ENCODE measurements around the gene CEACAM8. TPM values are rescaled to one million over a fixed set of nuclear protein-coding genes. Genes with fewer than 3 reads are reported as not detected.
"Not testable (repeated sequence)": the region's sequence is repeated elsewhere in the genome, so short reads cannot be mapped to it uniquely, and the experiment has no call there.

Gene CEACAM8
- total RNA-seq (2022) = not detected in 2 replicates
- not detected for Bru-seq, nascent RNA
- BruChase-seq, experiment 1, labeled RNA remaining after a 6-hour chase = not detected
- not detected for BruChase-seq, experiment 2, labeled RNA remaining after a 2-hour chase
- long read RNA-seq = 0 reads

DNA sequence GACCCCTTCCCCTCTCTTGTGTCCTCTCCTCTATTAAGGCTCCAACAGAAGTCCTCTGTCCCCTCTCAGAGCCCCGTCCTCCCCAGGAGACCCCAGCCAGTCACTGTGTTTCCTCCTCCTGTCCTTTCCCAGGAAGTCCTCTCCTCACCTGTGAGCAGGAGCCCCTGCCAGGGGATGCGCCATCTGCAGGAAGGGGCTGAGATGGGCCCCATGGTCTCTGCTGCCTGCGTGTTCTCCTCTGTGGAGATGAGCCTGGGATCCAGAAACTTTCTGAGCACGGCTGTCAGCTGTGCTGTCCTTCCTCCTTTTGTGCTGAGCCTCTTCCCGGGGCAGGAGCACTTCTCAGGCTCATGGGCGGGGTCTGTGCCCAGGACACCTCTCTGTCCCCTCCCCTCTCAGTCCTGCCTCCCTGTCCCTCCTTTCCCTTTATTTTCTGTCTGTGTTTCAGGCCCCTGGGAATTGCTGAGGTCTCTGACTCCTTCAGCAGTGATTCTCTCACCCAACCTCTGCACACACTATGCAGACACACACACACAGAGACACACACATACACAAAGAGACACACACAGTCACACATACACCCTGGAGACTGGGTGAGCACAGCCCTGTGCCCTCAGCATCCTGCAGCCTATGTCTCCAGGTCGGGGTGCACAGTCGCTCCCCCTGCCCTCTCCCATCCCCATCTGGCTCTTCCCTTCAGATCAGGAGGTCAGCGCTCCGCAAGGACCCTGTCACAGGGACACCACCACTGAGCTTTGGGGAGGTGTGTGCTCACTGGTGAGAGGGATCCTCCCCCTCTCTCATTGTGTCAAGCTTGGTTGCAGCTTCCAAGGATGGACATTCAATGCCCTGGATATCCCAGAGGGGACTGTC, at the start of gene CEACAM8:
Gene CEACAM8 (minus strand): TSS at position 308 of the 873 bp plus-strand sequence. CDS start 96 bp downstream, at position 212.
- CTCF ChIA-PET = interaction anchor here (0.7 to 4.0 kb wide), 4 partner anchors 11 to 58 kb away, joined by 3 to 31 read pairs (median 10); no protein-coding TSS in a partner anchor
- Mint-ChIP-seq H3K4me1 (ENCODE audit: insufficient read depth, unreplicated experiment) (no peaks in the 10 kb centered on the region), H3K27ac (ENCODE audit: low read depth, unreplicated experiment) (no peak within 1 kb of the TSS), H3K27me3 (ENCODE audit: insufficient read depth, unreplicated experiment) (peaks cover 61% of the 10 kb centered on the region), H3K4me3 (ENCODE audit: unreplicated experiment) (no peak within 1 kb of the TSS), H3K9me3 (ENCODE audit: unreplicated experiment) (peaks cover 11% of the 10 kb centered on the region), H3K36me3 (ENCODE audit: insufficient read depth, unreplicated experiment) (no peaks in the 10 kb centered on the region)
- TF ChIP-seq, protein P1, sequence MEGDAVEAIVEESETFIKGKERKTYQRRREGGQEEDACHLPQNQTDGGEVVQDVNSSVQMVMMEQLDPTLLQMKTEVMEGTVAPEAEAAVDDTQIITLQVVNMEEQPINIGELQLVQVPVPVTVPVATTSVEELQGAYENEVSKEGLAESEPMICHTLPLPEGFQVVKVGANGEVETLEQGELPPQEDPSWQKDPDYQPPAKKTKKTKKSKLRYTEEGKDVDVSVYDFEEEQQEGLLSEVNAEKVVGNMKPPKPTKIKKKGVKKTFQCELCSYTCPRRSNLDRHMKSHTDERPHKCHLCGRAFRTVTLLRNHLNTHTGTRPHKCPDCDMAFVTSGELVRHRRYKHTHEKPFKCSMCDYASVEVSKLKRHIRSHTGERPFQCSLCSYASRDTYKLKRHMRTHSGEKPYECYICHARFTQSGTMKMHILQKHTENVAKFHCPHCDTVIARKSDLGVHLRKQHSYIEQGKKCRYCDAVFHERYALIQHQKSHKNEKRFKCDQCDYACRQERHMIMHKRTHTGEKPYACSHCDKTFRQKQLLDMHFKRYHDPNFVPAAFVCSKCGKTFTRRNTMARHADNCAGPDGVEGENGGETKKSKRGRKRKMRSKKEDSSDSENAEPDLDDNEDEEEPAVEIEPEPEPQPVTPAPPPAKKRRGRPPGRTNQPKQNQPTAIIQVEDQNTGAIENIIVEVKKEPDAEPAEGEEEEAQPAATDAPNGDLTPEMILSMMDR (IDR thresholded peaks at IDR 0.05; ENCODE audit: unreplicated experiment) = no peak
- POLR2A ChIA-PET = no interaction called here
- BruUV-seq (replicated peaks) = no TSS peak
- intact Hi-C loops (cut with micrococcal nuclease) = no loop called here
- DNase-seq (ENCODE audit: unreplicated experiment) = no peak

DNA sequence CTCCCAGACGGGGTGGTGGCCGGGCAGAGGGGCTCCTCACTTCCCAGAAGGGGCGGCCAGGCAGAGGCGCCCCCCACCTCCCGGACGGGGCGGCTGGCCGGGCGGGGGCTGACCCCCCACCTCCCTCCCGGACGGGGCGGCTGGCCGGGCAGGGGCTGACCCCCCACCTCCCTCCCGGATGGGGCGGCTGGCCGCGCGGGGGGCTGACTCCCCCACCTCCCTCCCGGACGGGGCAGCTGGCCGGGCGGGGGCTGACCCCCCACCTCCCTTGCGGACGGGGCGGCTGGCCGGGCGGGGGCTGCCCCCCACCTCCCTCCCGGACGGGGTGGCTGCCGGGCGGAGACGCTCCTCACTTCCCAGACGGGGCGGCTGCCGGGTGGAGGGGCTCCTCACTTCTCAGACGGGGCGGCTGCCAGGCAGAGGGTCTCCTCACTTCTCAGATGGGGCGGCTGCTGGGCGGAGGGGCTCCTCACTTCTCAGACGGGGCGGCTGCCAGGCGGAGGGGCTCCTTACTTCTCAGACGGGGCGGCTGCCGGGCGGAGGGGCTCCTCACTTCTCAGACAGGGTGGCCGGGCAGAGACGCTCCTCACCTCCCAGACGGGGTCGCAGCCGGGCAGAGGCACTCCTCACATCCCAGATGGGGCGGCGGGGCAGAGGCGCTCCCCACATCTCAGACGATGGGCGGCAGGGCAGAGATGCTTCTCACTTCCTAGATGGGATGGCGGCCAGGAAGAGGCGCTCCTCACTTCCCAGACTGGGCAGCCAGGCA, 44.8 kb upstream of the CEACAM8 start:
- POLR2A ChIA-PET; H3K4me1 Mint-ChIP-seq (ENCODE audit: insufficient read depth, unreplicated experiment); BruUV-seq (replicated peaks); DNase-seq (ENCODE audit: unreplicated experiment); H3K36me3 Mint-ChIP-seq (ENCODE audit: insufficient read depth, unreplicated experiment); H3K4me3 Mint-ChIP-seq (ENCODE audit: unreplicated experiment); H3K27ac Mint-ChIP-seq (ENCODE audit: low read depth, unreplicated experiment); intact Hi-C loops (cut with micrococcal nuclease); CTCF ChIA-PET; H3K9me3 Mint-ChIP-seq (ENCODE audit: unreplicated experiment): not testable (repeated sequence)
- H3K27me3 Mint-ChIP-seq (ENCODE audit: insufficient read depth, unreplicated experiment) = peaks cover 29% of the 10 kb centered on the region

DNA sequence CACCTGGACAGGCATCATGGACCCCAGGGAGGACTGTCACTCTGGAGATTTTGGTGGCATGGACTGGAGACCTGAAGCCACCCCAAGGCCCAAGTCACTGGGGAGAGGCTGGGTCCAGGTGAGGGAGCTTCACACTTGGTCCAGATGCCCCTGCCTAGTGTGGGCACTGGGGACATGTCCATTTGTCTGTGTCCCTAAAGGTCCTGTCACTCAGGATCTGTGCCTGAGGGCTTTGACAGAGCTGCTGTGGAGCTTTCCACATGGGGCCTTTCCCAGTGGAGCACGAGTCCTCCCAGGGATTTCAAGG, 40.5 kb upstream of the CEACAM8 start:
- POLR2A ChIA-PET = interaction anchor here (0.9 kb wide), 1 partner anchor 29 kb away, joined by 3 read pairs; no protein-coding TSS in a partner anchor
- intact Hi-C loops (cut with micrococcal nuclease) = no loop called here

DNA sequence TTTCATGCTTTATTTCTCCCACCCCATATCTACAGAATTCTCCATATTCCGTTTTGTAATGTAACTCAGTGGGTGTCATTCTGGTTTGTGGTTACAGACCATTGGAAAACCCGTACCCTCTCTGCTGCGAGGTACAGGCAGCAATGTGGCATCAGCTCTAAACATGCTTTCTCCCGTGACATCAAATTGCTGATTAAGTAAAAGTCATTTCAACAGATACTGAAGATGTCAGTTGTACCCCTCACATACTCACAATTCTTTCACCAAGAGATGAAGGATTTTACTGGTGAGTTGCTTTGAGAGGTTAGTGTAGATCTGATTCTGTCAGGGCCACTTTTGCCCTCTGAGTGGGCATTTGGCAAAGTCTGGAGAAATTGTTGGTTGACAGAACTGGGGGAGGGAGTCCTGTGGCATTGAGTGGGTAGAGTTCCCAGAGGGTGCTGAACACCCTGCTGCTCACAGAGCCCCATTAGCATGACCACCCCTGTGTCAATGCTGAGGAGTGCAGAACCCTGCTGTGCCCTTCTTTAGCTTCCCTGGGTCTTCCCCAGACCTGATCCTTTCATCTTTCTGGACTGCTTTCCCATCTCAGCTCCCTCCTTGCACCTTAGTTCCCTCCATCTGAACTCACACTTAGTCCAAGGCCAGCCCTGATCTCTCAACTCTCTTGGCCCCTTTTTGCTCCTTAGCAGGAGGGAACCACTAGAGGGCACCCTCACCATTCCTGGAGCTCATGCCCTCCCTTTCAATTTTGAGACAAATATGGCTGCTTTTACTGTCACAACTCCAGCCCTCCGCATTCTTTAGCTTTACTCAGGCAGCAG, 39.9 kb upstream of the CEACAM8 start:
- H3K27me3 Mint-ChIP-seq (ENCODE audit: insufficient read depth, unreplicated experiment) = peaks cover 48% of the 10 kb centered on the region

More for the DNA sequence above, 40.5 kb upstream of the CEACAM8 start:
- no TSS peak for BruUV-seq (replicated peaks)
- TF ChIP-seq, protein P1 (IDR thresholded peaks at IDR 0.05; ENCODE audit: unreplicated experiment) = no peak
- no peaks in the 10 kb centered on the region for H3K4me1 Mint-ChIP-seq (ENCODE audit: insufficient read depth, unreplicated experiment)
- peaks cover 48% of the 10 kb centered on the region for H3K27me3 Mint-ChIP-seq (ENCODE audit: insufficient read depth, unreplicated experiment)
- H3K9me3 Mint-ChIP-seq (ENCODE audit: unreplicated experiment) = no peaks in the 10 kb centered on the region
- CTCF ChIA-PET = interaction anchor here (0.6 to 1.5 kb wide), 8 partner anchors 19 to 253 kb away, joined by 3 to 6 read pairs (median 3); no protein-coding TSS in a partner anchor
- H3K4me3 Mint-ChIP-seq (ENCODE audit: unreplicated experiment) = no peak overlapping the region
- no peaks in the 10 kb centered on the region for H3K36me3 Mint-ChIP-seq (ENCODE audit: insufficient read depth, unreplicated experiment)
- no peak overlapping the region for H3K27ac Mint-ChIP-seq (ENCODE audit: low read depth, unreplicated experiment)
- no peak for DNase-seq (ENCODE audit: unreplicated experiment)

More for the DNA sequence above, 39.9 kb upstream of the CEACAM8 start:
- H3K9me3 Mint-ChIP-seq (ENCODE audit: unreplicated experiment) = no peaks in the 10 kb centered on the region
- intact Hi-C loops (cut with micrococcal nuclease) = no loop called here
- CTCF ChIA-PET = interaction anchor here (0.5 to 1.5 kb wide), 9 partner anchors 9 to 252 kb away, joined by 3 to 6 read pairs (median 3); no protein-coding TSS in a partner anchor
- no peak overlapping the region for H3K27ac Mint-ChIP-seq (ENCODE audit: low read depth, unreplicated experiment)
- TF ChIP-seq, protein P1 (IDR thresholded peaks at IDR 0.05; ENCODE audit: unreplicated experiment) = peak; percentile 69
- peak; percentile 59 for DNase-seq (ENCODE audit: unreplicated experiment)
- POLR2A ChIA-PET = interaction anchor here (0.6 to 0.9 kb wide), 3 partner anchors 21 to 48 kb away, joined by 3 to 4 read pairs (median 3); no protein-coding TSS in a partner anchor
- no peaks in the 10 kb centered on the region for H3K4me1 Mint-ChIP-seq (ENCODE audit: insufficient read depth, unreplicated experiment)
- H3K36me3 Mint-ChIP-seq (ENCODE audit: insufficient read depth, unreplicated experiment) = no peaks in the 10 kb centered on the region
- no TSS peak for BruUV-seq (replicated peaks)
- no peak overlapping the region for H3K4me3 Mint-ChIP-seq (ENCODE audit: unreplicated experiment)

Data from MCF 10A (cell line).